Stomach smooth muscle (tissue), 2 donors: ENCODE results near the gene TSACC.

Experiments
- H3K27ac ChIP-seq: one replicate; pipeline ENCODE4 v1.7.0; 2013; ENCODE audit warnings: mild to moderate bottlenecking, low read length, inconsistent platforms
- H3K27me3 ChIP-seq, 2 donors: one replicate each; pipeline ENCODE4 v1.7.0; 2013; ENCODE audit warnings: low read length in 2 of 2; ENCODE audit not compliant: insufficient read depth in 2 of 2, control insufficient read depth in 1 of 2
- H3K36me3 ChIP-seq, 2 donors: one replicate each; pipeline ENCODE4 v1.7.0; 2013; ENCODE audit warnings: low read length in 2 of 2; ENCODE audit not compliant: control insufficient read depth in 2 of 2, insufficient read depth in 2 of 2
- H3K4me1 ChIP-seq: one replicate; pipeline ENCODE4 v1.7.0; 2013; ENCODE audit warnings: low read length; ENCODE audit not compliant: control insufficient read depth, insufficient read depth
- H3K4me3 ChIP-seq, 2 donors: one replicate each; pipeline ENCODE4 v1.7.0; 2013; ENCODE audit warnings: low read length in 2 of 2
- H3K9ac ChIP-seq, 2 donors: one replicate each; pipeline ENCODE4 v1.7.0; 2013; ENCODE audit warnings: low read length in 2 of 2, mild to moderate bottlenecking in 1 of 2
- H3K9me3 ChIP-seq, 2 donors: one replicate each; pipeline ENCODE4 v1.7.0; 2013; ENCODE audit warnings: low read length in 2 of 2; ENCODE audit not compliant: control insufficient read depth in 2 of 2
- donor health status: healthy.
- donor health status: Pancreatic carcinoma.

Gene TSACC

GRCh38 chr1:156376146-156376545 lies 37.8 kb downstream of the TSACC start:
- H3K9ac ChIP-seq: no peak overlapping the region
- H3K4me1 ChIP-seq: no peaks in the 10 kb centered on the region
- no peaks in the 10 kb centered on the region for H3K36me3 ChIP-seq
- H3K27ac ChIP-seq: no peak overlapping the region
- H3K27me3 ChIP-seq: peaks cover 4% of the 10 kb centered on the region in 2 donors
- H3K4me3 ChIP-seq: no peak overlapping the region
- no peaks in the 10 kb centered on the region for H3K9me3 ChIP-seq

GRCh38 chr1:156376958-156377919 lies 38.9 kb downstream of the TSACC start:
- H3K9ac ChIP-seq: no peak overlapping the region
- H3K4me1 ChIP-seq: no peaks in the 10 kb centered on the region
- H3K9me3 ChIP-seq: no peaks in the 10 kb centered on the region
- H3K4me3 ChIP-seq: no peak overlapping the region
- H3K27me3 ChIP-seq: peaks cover 2 to 4% of the 10 kb centered on the region in 2 donors
- H3K36me3 ChIP-seq: no peaks in the 10 kb centered on the region
- no peak overlapping the region for H3K27ac ChIP-seq

GRCh38 chr1:156378557-156378956 lies 40.2 kb downstream of the TSACC start:
- Histone ChIP-seq H3K4me1 (no peaks in the 10 kb centered on the region), H3K4me3 (no peak overlapping the region), H3K9me3 (no peaks in the 10 kb centered on the region), H3K27ac (no peak overlapping the region), H3K9ac (no peak overlapping the region), H3K36me3 (no peaks in the 10 kb centered on the region), H3K27me3 (peaks cover 0 to 2% of the 10 kb centered on the region in 2 donors)

- H3K4me3 ChIP-seq: no peak overlapping the region
- H3K9me3 ChIP-seq: no peaks in the 10 kb centered on the region
- H3K27me3 ChIP-seq: peaks cover 0 to 2% of the 10 kb centered on the region in 2 donors
- H3K36me3 ChIP-seq: no peaks in the 10 kb centered on the region
- H3K9ac ChIP-seq: no peak overlapping the region
- H3K4me1 ChIP-seq: no peaks in the 10 kb centered on the region
- H3K27ac ChIP-seq: no peak overlapping the region
These were observed 41.3 kb downstream of the TSACC start for GRCh38 chr1:156379420-156380165.

GRCh38 chr1:156382561-156382960 lies 44.2 kb downstream of the TSACC start:
- H3K27me3 ChIP-seq: peaks cover 3 to 9% of the 10 kb centered on the region in 2 donors
- no peak overlapping the region for H3K27ac ChIP-seq
- no peaks in the 10 kb centered on the region for H3K36me3 ChIP-seq
- H3K9ac ChIP-seq: no peak overlapping the region
- no peaks in the 10 kb centered on the region for H3K4me1 ChIP-seq
- H3K9me3 ChIP-seq: no peaks in the 10 kb centered on the region
- H3K4me3 ChIP-seq: no peak overlapping the region

GRCh38 chr1:156383023-156383422 lies 44.7 kb downstream of the TSACC start:
- Histone ChIP-seq H3K9me3 (no peaks in the 10 kb centered on the region), H3K27ac (no peak overlapping the region), H3K27me3 (peaks cover 8 to 13% of the 10 kb centered on the region in 2 donors), H3K4me3 (no peak overlapping the region), H3K4me1 (peaks cover 2% of the 10 kb centered on the region), H3K9ac (no peak overlapping the region), H3K36me3 (no peaks in the 10 kb centered on the region)

GRCh38 chr1:156384007-156384406 lies 45.7 kb downstream of the TSACC start:
- H3K9me3 ChIP-seq: no peaks in the 10 kb centered on the region
- no peak overlapping the region for H3K9ac ChIP-seq
- peaks cover 9% of the 10 kb centered on the region for H3K4me1 ChIP-seq
- peaks cover 16 to 19% of the 10 kb centered on the region in 2 donors for H3K27me3 ChIP-seq
- H3K4me3 ChIP-seq: no peak overlapping the region
- no peaks in the 10 kb centered on the region for H3K36me3 ChIP-seq
- H3K27ac ChIP-seq: no peak overlapping the region

GRCh38 chr1:156384658-156385057 lies 46.3 kb downstream of the TSACC start:
- no peaks in the 10 kb centered on the region for H3K9me3 ChIP-seq
- H3K4me1 ChIP-seq: peaks cover 9% of the 10 kb centered on the region
- no peak overlapping the region for H3K27ac ChIP-seq
- H3K4me3 ChIP-seq: no peak overlapping the region
- peaks cover 21 to 25% of the 10 kb centered on the region in 2 donors for H3K27me3 ChIP-seq
- H3K9ac ChIP-seq: no peak overlapping the region
- H3K36me3 ChIP-seq: no peaks in the 10 kb centered on the region

GRCh38 chr1:156385534-156386031 lies 47.3 kb downstream of the TSACC start:
- H3K9ac ChIP-seq: no peak overlapping the region
- H3K36me3 ChIP-seq: no peaks in the 10 kb centered on the region
- no peaks in the 10 kb centered on the region for H3K9me3 ChIP-seq
- no peak overlapping the region for H3K4me3 ChIP-seq
- H3K27me3 ChIP-seq: peaks cover 29 to 30% of the 10 kb centered on the region in 2 donors
- H3K4me1 ChIP-seq: peaks cover 9% of the 10 kb centered on the region
- H3K27ac ChIP-seq: no peak overlapping the region

- peaks cover 32 to 37% of the 10 kb centered on the region in 2 donors for H3K27me3 ChIP-seq
- no peaks in the 10 kb centered on the region for H3K36me3 ChIP-seq
- H3K27ac ChIP-seq: no peak overlapping the region
- no peak overlapping the region for H3K9ac ChIP-seq
- H3K4me3 ChIP-seq: no peak overlapping the region
- no peaks in the 10 kb centered on the region for H3K9me3 ChIP-seq
- peaks cover 9% of the 10 kb centered on the region for H3K4me1 ChIP-seq
These were observed 48.0 kb downstream of the TSACC start for GRCh38 chr1:156386134-156386901.
